ENCODE results near the gene MRPL17. TPM values are rescaled to one million over a fixed set of nuclear protein-coding genes. Genes with fewer than 3 reads are reported as not detected.

MRPL17 gene
- total RNA-seq, 1 donor from 2014 or later = 50.2 TPM

GRCh38 chr11:6654281-6655019 is 28.7 kb downstream of the MRPL17 start:
- no peak for DNase-seq (ENCODE audit: low spot score)

- DNase-seq (ENCODE audit: low spot score) = no peak
These were observed 29.5 kb downstream of the MRPL17 start for GRCh38 chr11:6653656-6654055.

GRCh38 chr11:6653097-6653496 is 30.0 kb downstream of the MRPL17 start:
- no peak for DNase-seq (ENCODE audit: low spot score)

GRCh38 chr11:6652182-6652581 is 31.0 kb downstream of the MRPL17 start:
- no peak for DNase-seq (ENCODE audit: low spot score)

- DNase-seq (ENCODE audit: low spot score) = no peak
These were observed 32.2 kb downstream of the MRPL17 start for GRCh38 chr11:6650980-6651379.

- no peak for DNase-seq (ENCODE audit: low spot score)
These were observed 33.0 kb downstream of the MRPL17 start for GRCh38 chr11:6650104-6650503.

- no peak for DNase-seq (ENCODE audit: low spot score)
These were observed 34.6 kb downstream of the MRPL17 start for GRCh38 chr11:6648501-6648900.

GRCh38 chr11:6647836-6648235 is 35.3 kb downstream of the MRPL17 start:
- no peak for DNase-seq (ENCODE audit: low spot score)

- DNase-seq (ENCODE audit: low spot score) = no peak
These were observed 36.0 kb downstream of the MRPL17 start for GRCh38 chr11:6646918-6647679.

- DNase-seq (ENCODE audit: low spot score) = no peak
These were observed 36.6 kb downstream of the MRPL17 start for GRCh38 chr11:6646576-6646917.

GRCh38 chr11:6646071-6646470 is 37.1 kb downstream of the MRPL17 start:
- no peak for DNase-seq (ENCODE audit: low spot score)

- DNase-seq (ENCODE audit: low spot score) = no peak
These were observed 40.2 kb downstream of the MRPL17 start for GRCh38 chr11:6642957-6643356.

GRCh38 chr11:6640985-6641701 is 42.0 kb downstream of the MRPL17 start:
- no peak for DNase-seq (ENCODE audit: low spot score)

- no peak for DNase-seq (ENCODE audit: low spot score)
These were observed 42.8 kb downstream of the MRPL17 start for GRCh38 chr11:6640036-6640984.

GRCh38 chr11:6638429-6638828 is 44.7 kb downstream of the MRPL17 start:
- no peak for DNase-seq (ENCODE audit: low spot score)

- no peak for DNase-seq (ENCODE audit: low spot score)
These were observed 45.3 kb downstream of the MRPL17 start for GRCh38 chr11:6637871-6638270.

GRCh38 chr11:6636480-6636879 is 46.7 kb downstream of the MRPL17 start:
- no peak for DNase-seq (ENCODE audit: low spot score)

GRCh38 chr11:6635082-6635932 is 47.8 kb downstream of the MRPL17 start:
- no peak for DNase-seq (ENCODE audit: low spot score)

GRCh38 chr11:6634534-6634933 is 48.6 kb downstream of the MRPL17 start:
- no peak for DNase-seq (ENCODE audit: low spot score)
